Measurements from ENCODE around the gene PKP2. TPM values are rescaled to one million over a fixed set of nuclear protein-coding genes. Genes with fewer than 3 reads are reported as not detected.

Gene PKP2
- total RNA-seq, 2 experiments from 2014 or later = not detected

DNA sequence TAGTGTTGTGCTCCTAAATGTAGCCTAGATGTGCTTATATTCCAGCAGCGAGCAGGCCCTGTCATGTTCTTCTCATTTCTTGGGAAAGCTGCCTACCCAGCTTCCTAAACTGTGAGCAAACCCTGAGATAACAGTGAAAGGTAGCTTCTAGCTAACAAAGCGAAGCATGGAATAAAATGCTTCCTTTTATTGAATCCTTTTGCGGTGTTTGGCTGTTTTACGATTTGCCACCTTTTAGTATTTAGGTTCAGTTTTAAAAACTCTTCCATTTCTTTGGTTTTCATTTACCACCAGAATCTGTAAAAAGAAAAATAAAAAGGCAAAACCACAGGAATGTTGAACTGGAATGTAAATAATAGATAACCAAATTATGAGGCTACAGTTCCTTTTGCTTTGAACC lies 5.0 kb upstream of the PKP2 start:
- Histone ChIP-seq H3K4me1 (ENCODE audit: insufficient read depth, low read length, poor library complexity, severe bottlenecking) (no peaks in the 10 kb centered on the region), H3K9me2 (ENCODE audit: insufficient read depth, low read length) (no peaks in the 10 kb centered on the region), H2AFZ (ENCODE audit: low read length) (no peak overlapping the region), H3K79me2 (ENCODE audit: insufficient read depth, low read depth, low read length) (no peaks in the 10 kb centered on the region), H3K27ac (ENCODE audit: low read depth, low read length, poor library complexity, severe bottlenecking) (no peak overlapping the region), H3K4me2 (ENCODE audit: low read length) (no peak overlapping the region), H4K20me1 (ENCODE audit: insufficient read depth, low read length) (no peaks in the 10 kb centered on the region), H3K36me3 (ENCODE audit: insufficient read depth, low read length) (no peaks in the 10 kb centered on the region), H3K9me3 (ENCODE audit: low read length) (no peaks in the 10 kb centered on the region), H3K4me3 (ENCODE audit: low read depth, low read length, poor library complexity, severe bottlenecking) (no peak overlapping the region)
- intact Hi-C loops (cut with micrococcal nuclease; ENCODE audit: unreplicated experiment) = no loop called here
- DNase-seq (ENCODE audit: low spot score) = no peak
- no TSS peak for BruUV-seq (replicated peaks)
- no peak for TF ChIP-seq EZH2phosphoT487 (IDR thresholded peaks at IDR 0.05; ENCODE audit: borderline replicate concordance, low read depth, low read length)
- TF ChIP-seq, protein P1, sequence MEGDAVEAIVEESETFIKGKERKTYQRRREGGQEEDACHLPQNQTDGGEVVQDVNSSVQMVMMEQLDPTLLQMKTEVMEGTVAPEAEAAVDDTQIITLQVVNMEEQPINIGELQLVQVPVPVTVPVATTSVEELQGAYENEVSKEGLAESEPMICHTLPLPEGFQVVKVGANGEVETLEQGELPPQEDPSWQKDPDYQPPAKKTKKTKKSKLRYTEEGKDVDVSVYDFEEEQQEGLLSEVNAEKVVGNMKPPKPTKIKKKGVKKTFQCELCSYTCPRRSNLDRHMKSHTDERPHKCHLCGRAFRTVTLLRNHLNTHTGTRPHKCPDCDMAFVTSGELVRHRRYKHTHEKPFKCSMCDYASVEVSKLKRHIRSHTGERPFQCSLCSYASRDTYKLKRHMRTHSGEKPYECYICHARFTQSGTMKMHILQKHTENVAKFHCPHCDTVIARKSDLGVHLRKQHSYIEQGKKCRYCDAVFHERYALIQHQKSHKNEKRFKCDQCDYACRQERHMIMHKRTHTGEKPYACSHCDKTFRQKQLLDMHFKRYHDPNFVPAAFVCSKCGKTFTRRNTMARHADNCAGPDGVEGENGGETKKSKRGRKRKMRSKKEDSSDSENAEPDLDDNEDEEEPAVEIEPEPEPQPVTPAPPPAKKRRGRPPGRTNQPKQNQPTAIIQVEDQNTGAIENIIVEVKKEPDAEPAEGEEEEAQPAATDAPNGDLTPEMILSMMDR (conservative IDR thresholded peaks at IDR 0.05; ENCODE audit: low read length) = no peak
- POLR2A ChIA-PET = no interaction called here
- CTCF ChIA-PET (ENCODE audit: unreplicated experiment) = no interaction called here

DNA sequence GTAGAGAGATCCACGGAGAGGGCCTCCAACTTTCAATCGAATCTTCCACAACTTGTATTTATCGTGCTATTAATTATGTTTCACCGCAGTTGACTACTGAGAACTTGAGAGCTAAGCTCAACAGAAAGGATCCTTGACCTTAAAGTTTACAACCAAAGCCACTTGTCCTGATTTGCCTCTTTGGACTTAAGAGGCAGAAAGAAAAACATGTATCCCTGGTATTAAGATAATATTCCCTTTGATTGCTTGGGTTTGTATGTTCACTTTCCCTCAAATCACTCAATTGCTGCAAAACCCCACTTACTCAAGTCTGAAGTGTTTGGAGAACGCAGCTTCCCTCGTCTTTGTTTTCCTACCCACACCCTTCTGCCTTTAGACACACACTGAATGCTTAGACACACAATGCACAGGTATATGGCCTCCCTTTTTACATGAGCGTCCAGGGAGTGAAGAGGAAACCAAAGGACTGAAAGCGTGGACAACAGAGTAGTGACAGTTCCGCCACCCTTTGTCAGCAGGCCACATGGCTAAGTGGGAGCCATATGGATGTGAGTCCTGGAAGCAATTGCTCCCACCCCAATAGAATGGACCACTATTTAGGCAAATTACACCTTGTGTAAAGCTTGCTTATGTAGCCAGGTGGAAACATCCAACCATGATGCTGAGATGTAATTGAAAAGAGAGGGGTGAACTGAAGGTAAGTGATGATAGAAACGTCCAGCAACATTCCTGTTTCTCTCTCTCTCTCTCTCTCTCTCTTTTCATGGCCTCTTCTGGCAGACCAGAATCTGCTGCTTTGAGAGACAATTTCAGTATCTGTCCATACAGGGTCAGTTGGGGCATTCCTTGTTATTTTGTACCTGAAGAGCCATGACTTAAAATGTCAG lies 1.4 kb upstream of the PKP2 start:
- Histone ChIP-seq H3K4me3 (ENCODE audit: low read depth, low read length, poor library complexity, severe bottlenecking) (no peak overlapping the region), H2AFZ (ENCODE audit: low read length) (no peak overlapping the region), H4K20me1 (ENCODE audit: insufficient read depth, low read length) (no peaks in the 10 kb centered on the region), H3K27ac (ENCODE audit: low read depth, low read length, poor library complexity, severe bottlenecking) (no peak overlapping the region), H3K9me2 (ENCODE audit: insufficient read depth, low read length) (no peaks in the 10 kb centered on the region), H3K4me1 (ENCODE audit: insufficient read depth, low read length, poor library complexity, severe bottlenecking) (no peaks in the 10 kb centered on the region), H3K9me3 (ENCODE audit: low read length) (no peaks in the 10 kb centered on the region), H3K4me2 (ENCODE audit: low read length) (no peak overlapping the region), H3K79me2 (ENCODE audit: insufficient read depth, low read depth, low read length) (no peaks in the 10 kb centered on the region), H3K36me3 (ENCODE audit: insufficient read depth, low read length) (no peaks in the 10 kb centered on the region)
- DNase-seq (ENCODE audit: low spot score) = no peak
- no TSS peak for BruUV-seq (replicated peaks)
- intact Hi-C loops (cut with micrococcal nuclease; ENCODE audit: unreplicated experiment) = no loop called here
- TF ChIP-seq, protein P1 (conservative IDR thresholded peaks at IDR 0.05; ENCODE audit: low read length) = no peak
- TF ChIP-seq EZH2phosphoT487 (IDR thresholded peaks at IDR 0.05; ENCODE audit: borderline replicate concordance, low read depth, low read length) = no peak
- ChIA-PET POLR2A (interaction anchor here (0.9 kb wide), 1 partner anchor 13 kb away, joined by 5 read pairs; no protein-coding TSS in a partner anchor), CTCF (ENCODE audit: unreplicated experiment) (no interaction called here)

DNA sequence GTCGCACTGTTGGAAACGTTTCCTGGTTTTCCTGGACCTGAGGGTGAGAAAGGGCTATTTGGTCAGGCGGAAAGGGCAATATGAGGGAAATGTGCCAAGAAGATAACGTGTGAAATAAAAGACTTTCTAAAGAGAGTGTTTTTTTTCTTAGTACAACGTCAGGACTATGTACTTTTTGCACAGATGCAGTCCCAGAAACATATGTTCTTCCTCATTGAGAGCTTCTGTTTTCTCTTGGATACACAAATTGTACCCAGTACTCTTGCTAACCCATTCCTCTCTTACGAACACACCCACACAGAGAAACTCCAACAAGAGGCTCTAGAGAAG lies 669 bp upstream of the PKP2 start:
- no peaks in the 10 kb centered on the region for H3K36me3 ChIP-seq (ENCODE audit: insufficient read depth, low read length)
- ChIA-PET POLR2A (interaction anchor here (0.9 kb wide), 1 partner anchor 13 kb away, joined by 5 read pairs; no protein-coding TSS in a partner anchor), CTCF (ENCODE audit: unreplicated experiment) (no interaction called here)
- H3K4me2 ChIP-seq (ENCODE audit: low read length) = no peak overlapping the region
- no peak overlapping the region for H3K27ac ChIP-seq (ENCODE audit: low read depth, low read length, poor library complexity, severe bottlenecking)
- no peak for DNase-seq (ENCODE audit: low spot score)
- no peaks in the 10 kb centered on the region for H4K20me1 ChIP-seq (ENCODE audit: insufficient read depth, low read length)
- intact Hi-C loops (cut with micrococcal nuclease; ENCODE audit: unreplicated experiment) = no loop called here
- no peak for TF ChIP-seq EZH2phosphoT487 (IDR thresholded peaks at IDR 0.05; ENCODE audit: borderline replicate concordance, low read depth, low read length)
- TF ChIP-seq, protein P1 (conservative IDR thresholded peaks at IDR 0.05; ENCODE audit: low read length) = no peak
- no TSS peak for BruUV-seq (replicated peaks)
- no peaks in the 10 kb centered on the region for H3K79me2 ChIP-seq (ENCODE audit: insufficient read depth, low read depth, low read length)
- H3K9me3 ChIP-seq (ENCODE audit: low read length) = no peaks in the 10 kb centered on the region
- no peak overlapping the region for H3K4me3 ChIP-seq (ENCODE audit: low read depth, low read length, poor library complexity, severe bottlenecking)
- H3K4me1 ChIP-seq (ENCODE audit: insufficient read depth, low read length, poor library complexity, severe bottlenecking) = no peaks in the 10 kb centered on the region
- no peak overlapping the region for H2AFZ ChIP-seq (ENCODE audit: low read length)
- H3K9me2 ChIP-seq (ENCODE audit: insufficient read depth, low read length) = no peaks in the 10 kb centered on the region

All from OCI-LY7 (cell line).